HCEC 1CT (cell line): ENCODE measurements around the gene SPG11.
"Not testable (repeated sequence)": the region's sequence is repeated elsewhere in the genome, so short reads cannot be mapped to it uniquely, and the experiment has no call there.

ENCODE experiments used
- DNase-seq: peaks from one replicate; pipeline ENCODE4 v3.0.0-alpha.2; 2017

SPG11 gene

GRCh38 chr15:44663410-44664308, at the start of gene SPG11:
Gene SPG11, minus strand, starts transcription at chr15:44663662. Its CDS starts 15 bp downstream, at chr15:44663647.
- DNase-seq: peak; percentile 97

- DNase-seq: peak; percentile 77
Measured at GRCh38 chr15:44712346-44713005, 49.0 kb upstream of the SPG11 start.

GRCh38 chr15:44711743-44712345, 48.4 kb upstream of the SPG11 start:
- DNase-seq: peak; percentile 37

GRCh38 chr15:44711096-44711742, 47.8 kb upstream of the SPG11 start, which contains the start of the genes B2M and PATL2:
Gene B2M, plus strand, starts transcription at chr15:44711517. Its CDS starts 30 bp downstream, at chr15:44711547.
Gene PATL2, minus strand, starts transcription at chr15:44711323. Its CDS starts 34,833 bp downstream, at chr15:44676490.
- DNase-seq: peak; percentile 96

GRCh38 chr15:44710236-44711095, 47.0 kb upstream of the SPG11 start:
- DNase-seq: peak; percentile 41

- no peak for DNase-seq
Measured at GRCh38 chr15:44706946-44707636, 43.6 kb upstream of the SPG11 start.

GRCh38 chr15:44706401-44706800, 42.9 kb upstream of the SPG11 start:
- DNase-seq: no peak

- no peak for DNase-seq
Measured at GRCh38 chr15:44705986-44706385, 42.5 kb upstream of the SPG11 start.

GRCh38 chr15:44700676-44701075, 37.2 kb upstream of the SPG11 start:
- not testable (repeated sequence) for DNase-seq

GRCh38 chr15:44698641-44699040, 35.2 kb upstream of the SPG11 start:
- DNase-seq: no peak

- no peak for DNase-seq
Measured at GRCh38 chr15:44697014-44697413, 33.6 kb upstream of the SPG11 start.

- no peak for DNase-seq
Measured at GRCh38 chr15:44695294-44695693, 31.8 kb upstream of the SPG11 start.

GRCh38 chr15:44694416-44694815, 31.0 kb upstream of the SPG11 start:
- no peak for DNase-seq

GRCh38 chr15:44692659-44693058, 29.2 kb upstream of the SPG11 start:
- DNase-seq: no peak

GRCh38 chr15:44690245-44690644, 26.8 kb upstream of the SPG11 start:
- DNase-seq: not testable (repeated sequence)

GRCh38 chr15:44689318-44689717, 25.9 kb upstream of the SPG11 start:
- DNase-seq: not testable (repeated sequence)

- not testable (repeated sequence) for DNase-seq
Measured at GRCh38 chr15:44682809-44683682, 19.6 kb upstream of the SPG11 start.

GRCh38 chr15:44682211-44682610, 18.7 kb upstream of the SPG11 start:
- DNase-seq: no peak

- no peak for DNase-seq
Measured at GRCh38 chr15:44676676-44677075, 13.2 kb upstream of the SPG11 start.

- no peak for DNase-seq
Measured at GRCh38 chr15:44675911-44676310, 12.4 kb upstream of the SPG11 start.
